Measurements from ENCODE around the gene CLASP1. TPM values are rescaled to one million over a fixed set of nuclear protein-coding genes. Genes with fewer than 3 reads are reported as not detected.

Gene CLASP1
- total and polyA plus RNA-seq, 3 donors from 2014 or later, result 43.8 to 130 (median 103) TPM

- no peak overlapping the region for H3K27ac ChIP-seq
- DNase-seq, result no peak
- intact Hi-C loops (cut with DNase I; ENCODE audit: low total_unique reads), result loop anchor here (5.0 kb wide), 1 partner anchor 263 kb away; no protein-coding TSS in a partner anchor
- H3K4me3 ChIP-seq, result no peak overlapping the region
- peaks cover 2% of the 10 kb centered on the region for H3K4me1 ChIP-seq
- no peaks in the 10 kb centered on the region for H3K9me3 ChIP-seq
- TF ChIP-seq POLR2A (IDR thresholded peaks at IDR 0.05) (no peak), CTCF (IDR thresholded peaks at IDR 0.05) (no peak)
- H3K36me3 ChIP-seq (ENCODE audit: low read depth, missing control alignments), result no peaks in the 10 kb centered on the region
- 17 to 48% methylated on average over 1 of the region's 1 CpG for WGBS, 2 donors
- no peaks in the 10 kb centered on the region for H3K27me3 ChIP-seq
Measured at GRCh38 chr2:121355488-121355887, 293.8 kb downstream of the CLASP1 start.

- intact Hi-C loops (cut with DNase I; ENCODE audit: low total_unique reads), result no loop called here
Measured at GRCh38 chr2:121351521-121352318, 297.5 kb downstream of the CLASP1 start.

DNA sequence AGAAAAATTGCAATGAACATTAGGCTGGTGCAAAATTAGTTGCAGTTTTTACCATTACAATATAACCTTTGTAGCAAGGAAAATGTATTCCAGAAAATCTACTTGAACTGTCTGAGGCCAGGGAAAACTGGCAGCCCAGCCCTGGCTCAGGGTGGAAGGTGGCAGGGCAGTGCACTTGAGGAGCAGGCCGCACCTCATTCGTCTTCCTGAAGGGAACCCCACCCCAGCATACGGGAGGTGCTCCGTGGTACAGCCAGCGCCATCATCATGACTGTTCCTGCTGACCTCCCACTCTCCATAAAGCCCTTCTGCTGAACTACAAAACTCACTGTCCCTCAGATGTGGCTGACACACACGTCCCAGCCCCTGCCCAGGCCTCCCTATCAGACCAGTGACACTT lies 298.4 kb downstream of the CLASP1 start:
- no peak for DNase-seq
- intact Hi-C loops (cut with DNase I; ENCODE audit: low total_unique reads), result no loop called here

More at GRCh38 chr2:121351521-121352318, 297.5 kb downstream of the CLASP1 start:
- Histone ChIP-seq H3K36me3 (ENCODE audit: low read depth, missing control alignments) (no peaks in the 10 kb centered on the region), H3K4me1 (peaks cover 2% of the 10 kb centered on the region), H3K27ac (no peak overlapping the region), H3K9me3 (no peaks in the 10 kb centered on the region), H3K27me3 (no peaks in the 10 kb centered on the region), H3K4me3 (no peak overlapping the region)
- TF ChIP-seq POLR2A (IDR thresholded peaks at IDR 0.05) (no peak), CTCF (IDR thresholded peaks at IDR 0.05) (no peak)
- 92 to 95% methylated on average over 12 to 17 of the region's 17 CpGs for WGBS, 2 donors
- DNase-seq, result no peak

DNA sequence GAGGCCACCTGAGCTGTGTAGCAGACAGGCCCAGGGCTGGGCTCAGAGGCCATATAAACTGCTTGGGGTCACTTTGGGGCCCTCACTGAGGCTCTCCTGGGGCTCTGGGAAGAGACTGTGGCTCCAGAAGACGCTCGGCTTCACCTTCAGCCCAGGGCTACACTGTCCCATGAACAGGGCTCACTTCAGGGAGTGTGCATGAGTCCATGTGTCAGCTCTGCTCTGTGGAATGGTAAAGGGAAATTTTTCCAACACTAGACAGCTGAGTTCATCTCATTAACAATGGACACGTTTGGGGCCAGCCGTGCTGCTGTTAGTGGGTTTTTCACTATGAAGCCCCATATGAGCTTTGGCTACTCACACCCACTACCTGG lies 298.9 kb downstream of the CLASP1 start:
- H3K4me3 ChIP-seq, result no peak overlapping the region
- H3K27ac ChIP-seq, result no peak overlapping the region
- intact Hi-C loops (cut with DNase I; ENCODE audit: low total_unique reads), result no loop called here

More for the DNA sequence above, 298.4 kb downstream of the CLASP1 start:
- WGBS, 2 donors, result 91 to 93% methylated on average over 6 of the region's 6 CpGs
- TF ChIP-seq POLR2A (IDR thresholded peaks at IDR 0.05), result no peak
- no peak for TF ChIP-seq CTCF (IDR thresholded peaks at IDR 0.05)
- H3K4me1 ChIP-seq, result peaks cover 2% of the 10 kb centered on the region
- no peak overlapping the region for H3K4me3 ChIP-seq
- H3K27me3 ChIP-seq, result no peaks in the 10 kb centered on the region
- H3K9me3 ChIP-seq, result no peaks in the 10 kb centered on the region
- H3K27ac ChIP-seq, result no peak overlapping the region
- no peaks in the 10 kb centered on the region for H3K36me3 ChIP-seq (ENCODE audit: low read depth, missing control alignments)

More for the DNA sequence above, 298.9 kb downstream of the CLASP1 start:
- TF ChIP-seq POLR2A (IDR thresholded peaks at IDR 0.05), result no peak
- TF ChIP-seq CTCF (IDR thresholded peaks at IDR 0.05), result no peak
- 84 to 86% methylated on average over 2 to 4 of the region's 4 CpGs for WGBS, 2 donors
- no peaks in the 10 kb centered on the region for H3K36me3 ChIP-seq (ENCODE audit: low read depth, missing control alignments)
- DNase-seq, result no peak
- no peaks in the 10 kb centered on the region for H3K9me3 ChIP-seq
- no peaks in the 10 kb centered on the region for H3K4me1 ChIP-seq
- H3K27me3 ChIP-seq, result no peaks in the 10 kb centered on the region
